ENCODE measurements around the gene SERAC1. TPM values are rescaled to one million over a fixed set of nuclear protein-coding genes. Genes with fewer than 3 reads are reported as not detected.

SERAC1 gene
- total RNA-seq, 1 donor from 2014 or later, result 9.5 TPM

DNA sequence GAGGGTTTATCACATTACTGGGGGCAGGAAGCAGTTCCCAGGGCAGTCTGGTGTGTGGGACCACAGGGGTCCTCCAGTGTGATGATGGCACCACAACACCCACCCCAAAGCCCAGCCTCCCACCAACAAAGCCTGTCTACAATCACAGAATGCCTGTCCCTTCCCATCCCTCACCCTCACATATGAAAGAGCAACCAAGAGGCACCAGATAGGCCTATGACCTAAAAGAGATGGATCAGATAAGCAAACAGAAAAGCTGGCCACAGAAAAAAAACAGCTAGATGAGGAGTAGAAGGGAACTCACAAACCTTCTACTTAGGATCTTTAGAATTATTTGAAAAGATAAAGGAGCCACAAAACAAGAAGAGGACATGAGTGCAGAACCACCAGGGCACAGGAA is 54.3 kb downstream of the SERAC1 start:
- no peaks in the 10 kb centered on the region for H3K27me3 ChIP-seq (ENCODE audit: control insufficient read depth, insufficient read depth, low read length)
- H3K36me3 ChIP-seq (ENCODE audit: control insufficient read depth, insufficient read depth, low read length), result no peaks in the 10 kb centered on the region
- no peak overlapping the region for H3K4me3 ChIP-seq (ENCODE audit: low read depth, low read length)
- TF ChIP-seq CTCF (IDR thresholded peaks at IDR 0.05; ENCODE audit: insufficient read depth, low read length, poor library complexity, severe bottlenecking), result no peak
- DNase-seq (ENCODE audit: low read depth), result no peak

- Histone ChIP-seq H3K36me3 (ENCODE audit: control insufficient read depth, insufficient read depth, low read length) (no peaks in the 10 kb centered on the region), H3K4me3 (ENCODE audit: low read depth, low read length) (no peak overlapping the region), H3K27me3 (ENCODE audit: control insufficient read depth, insufficient read depth, low read length) (no peaks in the 10 kb centered on the region)
- DNase-seq (ENCODE audit: low read depth), result no peak
- no peak for TF ChIP-seq CTCF (IDR thresholded peaks at IDR 0.05; ENCODE audit: insufficient read depth, low read length, poor library complexity, severe bottlenecking)
Observed at GRCh38 chr6:158111987-158112386, 56.1 kb downstream of the SERAC1 start.

DNA sequence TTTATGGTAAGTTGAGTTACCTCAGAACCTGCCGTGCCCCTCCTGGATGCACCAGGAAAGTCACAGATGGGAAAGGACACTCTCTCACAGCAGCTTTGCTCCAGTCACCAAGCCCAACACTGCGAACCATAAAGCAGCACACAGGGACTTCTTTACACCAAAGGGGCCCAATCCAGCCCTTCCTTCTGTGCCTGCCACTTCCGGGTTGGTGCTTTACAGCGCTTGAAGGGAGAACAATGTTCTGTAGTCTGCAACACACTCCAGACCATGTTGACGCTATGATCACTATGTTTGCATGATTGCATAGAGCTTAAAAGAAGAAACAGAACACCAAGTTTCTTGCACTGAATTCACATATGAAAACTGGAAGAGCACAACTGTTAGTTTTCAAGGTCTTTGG is 57.1 kb downstream of the SERAC1 start:
- H3K36me3 ChIP-seq (ENCODE audit: control insufficient read depth, insufficient read depth, low read length), result no peaks in the 10 kb centered on the region
- no peaks in the 10 kb centered on the region for H3K27me3 ChIP-seq (ENCODE audit: control insufficient read depth, insufficient read depth, low read length)
- no peak for TF ChIP-seq CTCF (IDR thresholded peaks at IDR 0.05; ENCODE audit: insufficient read depth, low read length, poor library complexity, severe bottlenecking)
- H3K4me3 ChIP-seq (ENCODE audit: low read depth, low read length), result no peak overlapping the region
- no peak for DNase-seq (ENCODE audit: low read depth)

DNA sequence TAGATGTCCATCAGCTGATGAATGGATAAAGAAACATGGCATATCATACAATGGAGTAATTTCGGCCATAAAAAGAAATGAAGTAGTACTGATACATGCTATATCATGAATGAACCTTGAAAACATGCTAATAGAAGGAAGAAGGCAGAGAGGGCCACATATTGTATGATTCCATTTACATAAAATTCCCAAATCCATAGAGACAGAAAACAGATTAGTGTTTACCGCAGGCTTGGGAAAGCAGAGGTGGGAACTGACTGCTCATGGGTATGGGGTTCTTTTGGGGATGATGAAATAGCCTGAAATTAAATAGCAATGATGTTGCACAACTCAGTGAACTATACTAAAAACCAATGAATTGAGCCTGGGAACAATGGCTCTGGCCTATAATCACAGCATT is 58.3 kb downstream of the SERAC1 start:
- H3K36me3 ChIP-seq (ENCODE audit: control insufficient read depth, insufficient read depth, low read length), result no peaks in the 10 kb centered on the region
- no peaks in the 10 kb centered on the region for H3K27me3 ChIP-seq (ENCODE audit: control insufficient read depth, insufficient read depth, low read length)
- DNase-seq (ENCODE audit: low read depth), result no peak
- H3K4me3 ChIP-seq (ENCODE audit: low read depth, low read length), result no peak overlapping the region
- TF ChIP-seq CTCF (IDR thresholded peaks at IDR 0.05; ENCODE audit: insufficient read depth, low read length, poor library complexity, severe bottlenecking), result no peak

DNA sequence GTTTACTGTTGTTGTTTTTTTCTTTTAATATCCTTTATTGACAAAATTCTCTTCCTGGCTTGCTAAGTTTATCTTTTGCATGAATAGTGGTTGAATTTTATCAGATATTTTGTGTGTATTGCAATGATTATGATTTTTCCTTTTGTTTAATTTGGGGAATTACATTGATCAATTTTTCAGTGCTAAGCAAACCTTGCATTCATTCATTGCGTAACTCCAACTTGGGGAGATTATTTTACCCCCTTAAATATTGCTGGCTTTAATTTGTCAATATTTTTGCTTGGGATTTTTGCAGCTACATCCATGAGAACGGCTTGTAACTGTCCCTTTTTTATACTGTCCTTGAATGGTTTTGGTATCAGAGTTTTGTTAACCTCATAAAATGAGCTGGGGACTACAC is 63.4 kb downstream of the SERAC1 start:
- H3K36me3 ChIP-seq (ENCODE audit: control insufficient read depth, insufficient read depth, low read length), result no peaks in the 10 kb centered on the region
- no peak for TF ChIP-seq CTCF (IDR thresholded peaks at IDR 0.05; ENCODE audit: insufficient read depth, low read length, poor library complexity, severe bottlenecking)
- DNase-seq (ENCODE audit: low read depth), result no peak
- no peak overlapping the region for H3K4me3 ChIP-seq (ENCODE audit: low read depth, low read length)
- H3K27me3 ChIP-seq (ENCODE audit: control insufficient read depth, insufficient read depth, low read length), result no peaks in the 10 kb centered on the region

DNA sequence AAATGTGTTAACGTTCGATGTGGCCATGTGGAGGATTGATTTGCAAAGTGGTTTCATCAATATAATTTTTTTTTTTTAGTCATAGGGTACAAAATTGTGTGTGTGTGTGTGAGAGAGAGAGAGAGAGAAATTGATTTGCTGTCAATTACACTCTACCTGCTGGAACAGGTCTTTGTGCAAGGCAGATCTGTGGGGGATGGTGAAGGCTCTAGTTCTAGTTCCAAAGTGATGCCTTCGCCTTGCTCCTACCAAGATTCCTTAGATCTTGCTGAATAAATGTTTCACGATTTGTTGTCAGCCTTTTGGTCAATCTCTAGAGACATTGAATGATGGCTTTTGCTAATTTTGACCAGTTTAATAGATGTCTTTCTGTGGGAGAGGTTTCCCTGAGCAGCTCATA is 64.8 kb downstream of the SERAC1 start:
- DNase-seq (ENCODE audit: low read depth), result no peak
- Histone ChIP-seq H3K27me3 (ENCODE audit: control insufficient read depth, insufficient read depth, low read length) (no peaks in the 10 kb centered on the region), H3K36me3 (ENCODE audit: control insufficient read depth, insufficient read depth, low read length) (no peaks in the 10 kb centered on the region), H3K4me3 (ENCODE audit: low read depth, low read length) (no peak overlapping the region)
- TF ChIP-seq CTCF (IDR thresholded peaks at IDR 0.05; ENCODE audit: insufficient read depth, low read length, poor library complexity, severe bottlenecking), result no peak
